Suprapubic skin (tissue), 4 donors: ENCODE data around the gene COMMD1.

Experiments
- EP300 ChIP-seq: sonication (generic); formaldehyde crosslinking; IDR thresholded peaks from one replicate; pipeline ENCODE4 v1.6.1; 2017; ENCODE audit warnings: antibody characterized with exemption
- POLR2A ChIP-seq, 2 donors: fragments of 450-650 bp; IDR thresholded peaks; one replicate each; pipeline ENCODE4 v1.6.1; 2017; ENCODE audit warnings: antibody characterized with exemption in 2 of 2, mild to moderate bottlenecking in 2 of 2, moderate library complexity in 2 of 2
- POLR2AphosphoS5 ChIP-seq, 3 donors: sonication (generic); formaldehyde crosslinking; IDR thresholded peaks; one replicate each; pipeline ENCODE4 v1.6.1; 2017; ENCODE audit warnings: antibody characterized with exemption in 3 of 3
- TF ChIP-seq, protein P1 (sequence below), 2 donors: fragments of 200-600 bp in 1 of 2; fragments of 450-650 bp in 1 of 2; sonication (generic) in 1 of 2; IDR thresholded peaks; one replicate each; pipeline ENCODE4 v1.5.1; 2016 to 2019; ENCODE audit warnings: antibody characterized with exemption in 2 of 2, mild to moderate bottlenecking in 1 of 2, moderate library complexity in 1 of 2

DNA sequence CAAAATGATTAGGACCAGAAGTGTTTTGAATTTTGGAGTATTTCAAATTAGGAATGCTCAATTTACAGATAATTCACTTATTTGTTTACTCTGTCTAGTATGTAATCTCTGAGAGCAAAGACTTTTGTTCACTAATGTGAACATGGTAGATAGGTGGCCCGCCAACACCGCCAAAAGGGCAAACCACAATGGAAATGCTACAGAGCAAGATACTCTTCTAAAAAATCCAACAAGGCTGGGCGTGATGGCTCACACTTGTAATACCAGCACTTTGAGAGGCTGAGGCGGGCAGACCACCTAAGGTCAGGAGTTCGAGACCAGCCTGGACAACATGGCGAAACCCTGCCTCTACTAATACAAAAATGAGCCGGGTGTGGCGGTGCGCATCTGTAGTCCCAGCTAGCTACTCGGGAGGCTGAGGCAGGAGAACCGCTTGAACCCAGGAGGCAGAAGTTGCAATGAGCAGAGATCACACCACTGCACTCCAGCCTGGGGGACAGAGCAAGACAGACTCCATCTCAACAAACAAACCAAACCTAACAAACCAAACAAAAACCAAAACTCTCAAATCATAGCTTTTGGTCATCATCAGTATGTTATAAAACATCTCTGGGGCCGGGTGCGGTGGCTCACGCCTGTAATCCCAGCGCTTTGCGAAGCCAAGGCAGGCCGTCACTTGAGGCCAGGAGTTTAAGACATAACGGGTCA, 19.4 kb upstream of the COMMD1 start:
- TF ChIP-seq, protein P1, sequence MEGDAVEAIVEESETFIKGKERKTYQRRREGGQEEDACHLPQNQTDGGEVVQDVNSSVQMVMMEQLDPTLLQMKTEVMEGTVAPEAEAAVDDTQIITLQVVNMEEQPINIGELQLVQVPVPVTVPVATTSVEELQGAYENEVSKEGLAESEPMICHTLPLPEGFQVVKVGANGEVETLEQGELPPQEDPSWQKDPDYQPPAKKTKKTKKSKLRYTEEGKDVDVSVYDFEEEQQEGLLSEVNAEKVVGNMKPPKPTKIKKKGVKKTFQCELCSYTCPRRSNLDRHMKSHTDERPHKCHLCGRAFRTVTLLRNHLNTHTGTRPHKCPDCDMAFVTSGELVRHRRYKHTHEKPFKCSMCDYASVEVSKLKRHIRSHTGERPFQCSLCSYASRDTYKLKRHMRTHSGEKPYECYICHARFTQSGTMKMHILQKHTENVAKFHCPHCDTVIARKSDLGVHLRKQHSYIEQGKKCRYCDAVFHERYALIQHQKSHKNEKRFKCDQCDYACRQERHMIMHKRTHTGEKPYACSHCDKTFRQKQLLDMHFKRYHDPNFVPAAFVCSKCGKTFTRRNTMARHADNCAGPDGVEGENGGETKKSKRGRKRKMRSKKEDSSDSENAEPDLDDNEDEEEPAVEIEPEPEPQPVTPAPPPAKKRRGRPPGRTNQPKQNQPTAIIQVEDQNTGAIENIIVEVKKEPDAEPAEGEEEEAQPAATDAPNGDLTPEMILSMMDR (IDR thresholded peaks at IDR 0.05), result no peak
- TF ChIP-seq POLR2A (IDR thresholded peaks at IDR 0.05) (no peak), EP300 (no peak), POLR2AphosphoS5 (IDR thresholded peaks at IDR 0.05) (no peak)
